H9 (cell line): ENCODE results near the gene SERPINA9. TPM values are rescaled to one million over a fixed set of nuclear protein-coding genes. Genes with fewer than 3 reads are reported as not detected.
A peak's percentile ranks its signal among the peaks of the same experiment; 100 is the strongest.

Experiments used
- DNase-seq: peaks from one replicate; pipeline ENCODE4 v3.0.0-alpha.2; 2017
- H2AFZ ChIP-seq: one replicate; pipeline ENCODE4 v1.6.1; 2013; ENCODE audit warnings: mild to moderate bottlenecking, low read length, control low read depth, moderate library complexity
- H2AK5ac ChIP-seq: 2 replicates; pipeline ENCODE4 v1.6.1; 2013; ENCODE audit warnings: low read length, control low read depth, mixed read lengths; ENCODE audit not compliant: insufficient read length
- H2BK120ac ChIP-seq: one replicate; pipeline ENCODE4 v1.6.1; 2013; ENCODE audit warnings: low read depth, mild to moderate bottlenecking, low read length, control low read depth, inconsistent platforms; ENCODE audit not compliant: poor library complexity, severe bottlenecking
- H2BK12ac ChIP-seq: 2 replicates; pipeline ENCODE4 v1.6.1; 2013; ENCODE audit warnings: low read length, control low read depth, mixed read lengths, low read depth; ENCODE audit not compliant: insufficient read length
- H2BK15ac ChIP-seq: 2 replicates; pipeline ENCODE4 v1.6.1; 2013; ENCODE audit warnings: low read depth, low read length, control low read depth
- H2BK20ac ChIP-seq: one replicate; pipeline ENCODE4 v1.6.1; 2013; ENCODE audit warnings: low read depth, mild to moderate bottlenecking, low read length, control low read depth, inconsistent platforms; ENCODE audit not compliant: poor library complexity, severe bottlenecking
- H2BK5ac ChIP-seq: 2 replicates; pipeline ENCODE4 v1.6.1; 2013; ENCODE audit warnings: low read length, control low read depth, mixed read lengths; ENCODE audit not compliant: insufficient read length
- H3K14ac ChIP-seq: 2 replicates; pipeline ENCODE4 v1.6.1; 2013; ENCODE audit warnings: low read length, control low read depth; ENCODE audit not compliant: insufficient read depth
- H3K18ac ChIP-seq: 2 replicates; pipeline ENCODE4 v1.6.1; 2013; ENCODE audit warnings: low read depth, mild to moderate bottlenecking, mixed read lengths, low read length, control low read depth; ENCODE audit not compliant: insufficient read length
- H3K23ac ChIP-seq: 2 replicates; pipeline ENCODE4 v1.6.1; 2013; ENCODE audit warnings: low read length, control low read depth, mixed read lengths, low read depth; ENCODE audit not compliant: insufficient read length
- H3K23me2 ChIP-seq: 2 replicates; pipeline ENCODE4 v1.6.1; 2013; ENCODE audit warnings: low read depth, mild to moderate bottlenecking, mixed read lengths, low read length, control low read depth; ENCODE audit not compliant: insufficient read length, poor library complexity, severe bottlenecking
- H3K27ac ChIP-seq: 2 replicates; pipeline ENCODE4 v1.5.1; 2013; ENCODE audit warnings: low read length, control low read depth, mixed read lengths, low read depth; ENCODE audit not compliant: insufficient read length
- H3K27me3 ChIP-seq: 2 replicates; pipeline ENCODE4 v1.6.1; 2013; ENCODE audit warnings: low read length, control low read depth, inconsistent platforms; ENCODE audit not compliant: insufficient read depth
- H3K4ac ChIP-seq: 2 replicates; pipeline ENCODE4 v1.6.1; 2013; ENCODE audit warnings: low read depth, mild to moderate bottlenecking, control low read depth, inconsistent platforms, low read length, moderate library complexity
- H3K4me1 ChIP-seq: 2 replicates; pipeline ENCODE4 v1.6.1; 2013; ENCODE audit warnings: low read length, control low read depth, inconsistent platforms; ENCODE audit not compliant: insufficient read depth
- H3K4me2 ChIP-seq: 2 replicates; pipeline ENCODE4 v1.6.1; 2013; ENCODE audit warnings: low read length, control low read depth, mixed read lengths; ENCODE audit not compliant: insufficient read length, insufficient read depth
- H3K56ac ChIP-seq: 2 replicates; pipeline ENCODE4 v1.6.1; 2013; ENCODE audit warnings: low read depth, mild to moderate bottlenecking, mixed read lengths, low read length, control low read depth; ENCODE audit not compliant: insufficient read length
- H3K79me1 ChIP-seq: 2 replicates; pipeline ENCODE4 v1.6.1; 2013; ENCODE audit warnings: low read depth, mild to moderate bottlenecking, moderate library complexity, low read length, control low read depth, inconsistent platforms; ENCODE audit not compliant: insufficient read depth, poor library complexity, severe bottlenecking
- H3K79me2 ChIP-seq: 2 replicates; pipeline ENCODE4 v1.6.1; 2013; ENCODE audit warnings: low read length, control low read depth, inconsistent platforms; ENCODE audit not compliant: insufficient read depth
- H3K9ac ChIP-seq: 2 replicates; pipeline ENCODE4 v1.6.1; 2013; ENCODE audit warnings: low read length, control low read depth, mixed read lengths; ENCODE audit not compliant: insufficient read length; ENCODE audit errors: extremely low read depth
- H3K9me3 ChIP-seq: one replicate; pipeline ENCODE4 v1.6.1; 2013; ENCODE audit warnings: low read depth, low read length, inconsistent platforms; ENCODE audit not compliant: control insufficient read depth
- H3T11ph ChIP-seq: one replicate; pipeline ENCODE4 v1.6.1; 2013; ENCODE audit warnings: mild to moderate bottlenecking, low read length, control low read depth, inconsistent platforms
- H4K20me1 ChIP-seq: one replicate; pipeline ENCODE4 v1.6.1; 2013; ENCODE audit not compliant: control insufficient read depth, insufficient read length, insufficient read depth
- H4K5ac ChIP-seq: 2 replicates; pipeline ENCODE4 v1.6.1; 2013; ENCODE audit warnings: low read depth, mild to moderate bottlenecking, mixed read lengths, low read length, control low read depth; ENCODE audit not compliant: insufficient read length
- H4K8ac ChIP-seq: replicated peaks from 2 replicates; pipeline ENCODE4 v1.6.1; 2013; ENCODE audit warnings: low read length, control low read depth, mixed read lengths, low read depth; ENCODE audit not compliant: insufficient read length
- H4K91ac ChIP-seq: 2 replicates; pipeline ENCODE4 v1.6.1; 2013; ENCODE audit warnings: low read depth, mild to moderate bottlenecking, moderate library complexity, mixed read lengths, low read length, control low read depth; ENCODE audit not compliant: insufficient read length
- H3K27ac Mint-ChIP-seq, 3 experiments: 2 replicates in 2 of 3; 3 replicates in 1 of 3; pipeline ENCODE4 v1.8.0; 2020 to 2021; ENCODE audit warnings: mixed read lengths in 3 of 3, mild to moderate bottlenecking in 1 of 3, moderate library complexity in 1 of 3
- H3K27me3 Mint-ChIP-seq: 2 replicates; pipeline ENCODE4 v1.8.0; 2021; ENCODE audit warnings: low read depth, mild to moderate bottlenecking, moderate library complexity, mixed read lengths
- H3K36me3 Mint-ChIP-seq, 3 experiments: 2 replicates in 2 of 3; 3 replicates in 1 of 3; pipeline ENCODE4 v1.8.0; 2020 to 2021; ENCODE audit warnings: low read depth in 3 of 3, mixed read lengths in 3 of 3; ENCODE audit not compliant: insufficient read depth in 1 of 3
- H3K4me1 Mint-ChIP-seq, 2 experiments: 2 replicates each; pipeline ENCODE4 v1.8.0; 2020; ENCODE audit warnings: mixed read lengths in 2 of 2
- H3K4me3 Mint-ChIP-seq, 2 experiments: 2 replicates in 1 of 2; 3 replicates in 1 of 2; pipeline ENCODE4 v1.8.0; 2020 to 2021; ENCODE audit warnings: mild to moderate bottlenecking in 2 of 2, mixed read lengths in 2 of 2, moderate library complexity in 1 of 2
- H3K9me3 Mint-ChIP-seq, 2 experiments: 2 replicates in 1 of 2; 3 replicates in 1 of 2; pipeline ENCODE4 v1.8.0; 2020; ENCODE audit warnings: mild to moderate bottlenecking in 2 of 2, mixed read lengths in 2 of 2, moderate library complexity in 1 of 2
- WGBS: extraction: QIAGEN DNeasy Blood & Tissue Kit; methylation state at CpG from one replicate; pipeline ENCODE4 v1.1.7; 2013; ENCODE audit warnings: missing lambda C conversion rate, low lambda C conversion rate, mixed read lengths; ENCODE audit not compliant: insufficient read length; ENCODE audit errors: extremely low coverage; 5-methylcytosine and 5-hydroxymethylcytosine counted together
- total RNA-seq: library from RNA; stranded (reverse); gene quantifications from 2 replicates; pipeline ENCODE4 v1.2.1, GENCODE V29; 2021
- TF ChIP-seq, protein P1 (sequence below): fragments of 200-600 bp; sonication (generic); conservative IDR thresholded peaks from 3 replicates; pipeline ENCODE4 v1.8.0; 2021; ENCODE audit warnings: antibody characterized with exemption, mild to moderate bottlenecking

Gene SERPINA9
- total RNA-seq, 1 experiment from 2014 or later, result not detected

DNA sequence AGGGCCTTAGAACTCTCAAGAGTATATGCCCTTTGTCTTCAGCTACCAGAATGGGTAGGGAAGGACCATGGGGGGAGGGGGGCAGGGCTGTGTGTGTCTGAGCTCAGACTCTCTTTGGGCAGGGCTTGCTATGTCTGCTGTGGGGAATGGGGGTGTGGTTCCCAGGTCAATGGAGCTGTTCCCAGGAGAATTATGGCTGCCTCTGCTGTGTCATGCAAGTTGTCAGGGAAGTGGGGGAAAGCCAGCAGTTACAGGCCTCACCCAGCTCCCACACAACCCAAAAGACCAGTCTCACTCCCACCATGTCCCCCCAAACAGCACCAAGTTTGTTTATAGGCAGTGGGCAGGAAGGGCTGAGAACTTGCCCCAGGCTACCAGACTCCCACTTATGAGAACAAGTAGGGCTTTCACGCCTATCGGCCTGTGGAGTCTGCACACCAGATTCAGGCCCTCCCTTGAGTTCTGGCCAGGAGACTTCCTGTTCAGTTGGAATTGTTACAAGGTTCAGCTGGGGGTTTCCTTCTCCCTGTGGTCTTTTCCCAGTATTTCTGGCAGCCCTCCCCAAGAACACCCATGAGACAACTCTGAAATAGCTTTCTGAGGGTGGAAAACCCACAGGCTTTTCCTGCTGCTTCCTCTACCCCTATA lies 17.3 kb downstream of the SERPINA9 start:
- H3K9me3 ChIP-seq, result no peaks in the 10 kb centered on the region
- H3K79me2 ChIP-seq, result no peaks in the 10 kb centered on the region
- DNase-seq, result peak; percentile 12
- Mint-ChIP-seq H3K27ac (no peak overlapping the region), H3K27me3 (peaks cover 7% of the 10 kb centered on the region), H3K4me1 (peaks cover 14 to 16% of the 10 kb centered on the region in 2 experiments; a peak in 3 of 4 replicates), H3K4me3 (no peak overlapping the region), H3K9me3 (peaks cover 25 to 38% of the 10 kb centered on the region in 2 experiments), H3K36me3 (peaks cover 0 to 39% (median 15%) of the 10 kb centered on the region in 3 experiments; a peak in 5 of 7 replicates)
- no peak overlapping the region for H3T11ph ChIP-seq
- no peaks in the 10 kb centered on the region for H4K20me1 ChIP-seq
- no peak overlapping the region for H3K9ac ChIP-seq
- no peaks in the 10 kb centered on the region for H3K27me3 ChIP-seq
- no peak overlapping the region for H4K91ac ChIP-seq
- no peaks in the 10 kb centered on the region for H3K79me1 ChIP-seq
- no peak overlapping the region for H4K8ac ChIP-seq
- H2BK15ac ChIP-seq, result no peak overlapping the region
- H3K14ac ChIP-seq, result no peak overlapping the region
- H3K23me2 ChIP-seq, result no peaks in the 10 kb centered on the region
- no peak overlapping the region for H3K23ac ChIP-seq
- no peaks in the 10 kb centered on the region for H3K4me1 ChIP-seq
- no peak overlapping the region for H3K4me2 ChIP-seq
- no peak overlapping the region for H2BK5ac ChIP-seq
- no peak overlapping the region for H2BK120ac ChIP-seq
- H2BK12ac ChIP-seq, result no peak overlapping the region
- H3K27ac ChIP-seq, result no peak overlapping the region
- H3K4ac ChIP-seq, result no peak overlapping the region
- H4K5ac ChIP-seq, result no peak overlapping the region
- H3K18ac ChIP-seq, result no peak overlapping the region
- no CpG with 5 or more reads among the region's 2 CpGs for WGBS
- H2AK5ac ChIP-seq, result no peak overlapping the region
- H2BK20ac ChIP-seq, result no peak overlapping the region
- H2AFZ ChIP-seq, result no peak overlapping the region
- TF ChIP-seq, protein P1, sequence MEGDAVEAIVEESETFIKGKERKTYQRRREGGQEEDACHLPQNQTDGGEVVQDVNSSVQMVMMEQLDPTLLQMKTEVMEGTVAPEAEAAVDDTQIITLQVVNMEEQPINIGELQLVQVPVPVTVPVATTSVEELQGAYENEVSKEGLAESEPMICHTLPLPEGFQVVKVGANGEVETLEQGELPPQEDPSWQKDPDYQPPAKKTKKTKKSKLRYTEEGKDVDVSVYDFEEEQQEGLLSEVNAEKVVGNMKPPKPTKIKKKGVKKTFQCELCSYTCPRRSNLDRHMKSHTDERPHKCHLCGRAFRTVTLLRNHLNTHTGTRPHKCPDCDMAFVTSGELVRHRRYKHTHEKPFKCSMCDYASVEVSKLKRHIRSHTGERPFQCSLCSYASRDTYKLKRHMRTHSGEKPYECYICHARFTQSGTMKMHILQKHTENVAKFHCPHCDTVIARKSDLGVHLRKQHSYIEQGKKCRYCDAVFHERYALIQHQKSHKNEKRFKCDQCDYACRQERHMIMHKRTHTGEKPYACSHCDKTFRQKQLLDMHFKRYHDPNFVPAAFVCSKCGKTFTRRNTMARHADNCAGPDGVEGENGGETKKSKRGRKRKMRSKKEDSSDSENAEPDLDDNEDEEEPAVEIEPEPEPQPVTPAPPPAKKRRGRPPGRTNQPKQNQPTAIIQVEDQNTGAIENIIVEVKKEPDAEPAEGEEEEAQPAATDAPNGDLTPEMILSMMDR, result no peak
- H3K56ac ChIP-seq, result no peak overlapping the region
